HTR-8/SVneo (cell line): ENCODE results near the gene ARHGAP22.

Experiments
- DNase-seq: peaks from one replicate; pipeline ENCODE4 v3.0.0; 2011; ENCODE audit warnings: low spot score, mixed read lengths; ENCODE audit not compliant: insufficient read length
- FAIRE-seq: peaks from 2 replicates; lab custom pipeline; 2011; peaks lifted over from hg19 to GRCh38; lab: Jason Lieb, UNC

Gene ARHGAP22

DNA sequence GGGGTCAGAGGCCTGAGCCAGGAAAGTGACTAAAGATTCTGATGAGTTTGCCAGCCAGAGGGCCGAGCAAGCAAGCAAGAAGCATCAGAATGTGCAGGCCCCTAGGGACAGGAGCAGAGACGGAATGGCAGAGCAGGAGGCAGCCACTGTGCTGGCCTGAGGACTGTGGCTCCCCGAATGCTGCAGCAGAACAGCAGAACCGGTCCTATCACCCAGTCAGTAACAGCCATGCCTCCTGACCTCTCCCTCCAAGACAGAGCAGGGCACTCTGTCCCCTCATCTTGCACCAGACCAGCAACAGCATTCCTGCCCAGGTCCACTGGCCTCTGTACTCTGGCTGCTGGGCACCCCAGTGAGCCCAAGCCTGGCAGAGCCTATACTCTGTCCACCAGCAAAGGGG lies 85.9 kb downstream of the ARHGAP22 start:
- DNase-seq: no peak
- FAIRE-seq: no peak

DNA sequence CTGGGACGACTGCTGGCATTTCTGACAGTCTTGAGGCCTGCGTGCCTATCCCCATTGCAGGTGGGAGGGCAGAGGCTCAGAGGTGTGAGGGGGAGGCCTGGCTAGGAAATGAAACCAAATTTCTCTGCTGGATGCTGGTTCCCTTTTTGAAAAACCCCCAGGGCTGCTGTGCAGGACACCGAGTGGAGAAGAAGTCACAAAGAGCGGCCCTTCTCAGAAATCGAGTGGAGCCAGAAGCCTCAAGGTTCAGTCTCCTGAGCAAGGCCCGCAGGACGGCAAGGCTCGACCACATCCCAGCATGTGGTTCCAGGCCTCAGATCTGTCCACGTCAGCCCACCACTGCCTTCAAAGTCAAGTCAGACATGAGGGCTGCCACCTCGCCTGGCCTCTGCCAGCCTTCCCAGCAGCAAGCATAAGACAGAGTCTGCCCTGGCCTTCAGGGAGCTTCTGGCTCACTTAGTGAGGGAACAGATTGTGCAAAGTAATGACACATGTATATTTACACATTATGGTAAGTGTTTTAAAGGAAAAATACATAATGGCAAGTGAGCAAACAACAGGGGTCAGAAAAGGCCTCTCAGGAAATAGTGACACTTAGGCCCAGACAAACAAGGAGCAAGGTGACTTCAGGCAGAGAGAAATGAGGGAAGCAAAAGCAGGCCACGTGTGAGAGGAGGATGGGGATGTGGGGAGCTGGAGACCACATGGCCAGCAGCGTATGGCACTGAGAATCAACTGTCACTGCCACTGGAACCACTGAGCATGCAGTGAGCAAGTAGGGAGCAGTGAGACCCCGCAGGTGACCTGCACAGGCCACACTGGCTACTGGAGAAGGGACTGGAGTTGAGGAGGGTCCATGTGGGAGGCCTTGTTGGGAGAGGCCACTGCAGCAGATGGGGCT lies 86.7 kb downstream of the ARHGAP22 start:
- FAIRE-seq (no peak), DNase-seq (no peak)

DNA sequence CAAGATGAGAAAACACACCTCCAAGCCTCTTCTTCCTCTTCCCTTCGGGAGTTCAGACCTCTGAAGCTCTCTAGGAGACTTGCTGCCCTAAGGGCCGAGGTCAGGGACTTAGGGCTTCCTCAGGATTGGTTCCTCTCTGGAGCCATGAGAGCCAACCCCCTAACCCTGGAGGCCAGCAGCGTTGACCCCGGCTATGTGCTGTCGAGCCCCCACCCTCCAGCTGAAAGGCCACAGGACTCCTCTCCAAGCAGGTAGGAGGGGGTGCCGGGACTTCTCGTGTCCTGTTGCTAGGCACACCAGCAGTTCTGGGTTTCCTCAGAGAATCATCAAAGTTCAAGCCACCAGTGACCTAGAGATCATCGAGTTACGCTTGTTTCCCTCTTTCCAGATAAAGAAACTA lies 87.4 kb downstream of the ARHGAP22 start:
- FAIRE-seq: no peak
- no peak for DNase-seq

DNA sequence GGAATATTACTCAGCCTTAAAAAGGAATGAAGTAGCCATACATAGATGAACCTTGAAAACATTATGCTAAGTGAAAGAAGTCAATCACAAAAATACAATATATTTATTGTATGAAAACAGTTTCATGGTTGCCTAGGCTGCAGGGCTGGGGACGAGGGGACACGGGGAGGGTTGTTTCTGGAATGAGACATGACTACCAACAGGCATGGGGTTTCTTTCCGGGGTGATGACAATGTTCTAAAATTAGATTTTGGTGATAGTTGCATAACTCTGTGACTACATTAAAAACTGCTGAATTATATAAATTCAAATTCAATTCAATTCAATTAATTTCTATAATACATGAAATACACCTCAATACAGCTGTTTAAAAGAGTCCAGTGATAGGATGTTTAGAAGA lies 88.0 kb downstream of the ARHGAP22 start:
- FAIRE-seq (no peak), DNase-seq (no peak)

DNA sequence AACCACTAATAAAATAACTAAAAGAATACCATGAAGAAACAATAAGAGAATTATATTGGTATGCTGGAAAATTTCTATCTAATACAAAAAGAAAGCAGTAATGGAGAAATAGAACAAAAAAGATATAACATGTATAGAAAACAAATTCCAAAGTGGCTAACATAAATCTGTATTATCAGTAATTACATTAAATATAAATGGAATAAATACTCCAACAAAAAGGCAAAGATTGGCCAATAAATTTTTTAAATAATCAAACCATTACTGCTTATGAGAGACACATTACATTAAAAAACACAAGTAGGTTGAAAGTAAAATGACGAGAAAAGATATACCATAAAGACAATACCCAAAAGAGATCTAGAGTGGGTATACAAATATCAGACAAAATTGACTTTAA lies 90.0 kb downstream of the ARHGAP22 start:
- FAIRE-seq (no peak), DNase-seq (no peak)

DNA sequence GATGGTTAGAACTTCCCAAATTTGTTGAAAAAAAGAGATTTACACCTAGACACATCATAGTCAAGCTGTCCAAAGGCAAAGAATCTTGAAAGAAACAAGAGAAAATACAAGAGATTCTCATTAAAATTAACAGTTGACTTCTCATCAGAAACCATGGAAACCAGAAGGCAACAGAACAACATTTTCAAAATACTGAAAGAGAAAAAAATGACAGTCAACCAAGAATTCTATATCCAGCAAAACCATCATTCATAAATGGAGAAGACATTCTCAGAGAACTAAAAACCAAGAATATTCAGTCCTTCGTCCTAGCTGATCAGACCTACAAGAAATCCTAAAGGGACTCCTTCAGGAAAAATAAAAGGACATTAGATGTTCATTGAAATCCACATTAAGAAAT lies 90.6 kb downstream of the ARHGAP22 start:
- no peak for DNase-seq
- FAIRE-seq: no peak

DNA sequence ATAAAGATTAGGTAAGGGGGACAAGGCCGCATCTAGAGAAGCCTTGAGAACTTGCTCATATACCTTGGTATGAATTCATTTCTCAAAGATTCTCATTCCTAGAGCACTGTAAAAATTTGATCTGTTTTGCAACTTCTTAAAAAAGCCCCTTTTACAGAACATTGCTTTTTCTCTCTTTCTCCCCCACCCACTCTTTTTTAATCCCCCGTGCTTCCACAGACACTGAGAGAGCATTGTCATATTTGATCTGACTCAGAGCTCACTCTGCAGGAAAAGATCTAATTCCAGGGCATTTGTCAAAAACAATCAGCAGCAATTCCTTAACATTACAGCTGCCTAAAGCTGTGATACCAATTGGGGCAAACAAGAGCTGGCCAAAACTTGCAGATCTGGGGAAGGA lies 92.0 kb downstream of the ARHGAP22 start:
- no peak for FAIRE-seq
- DNase-seq: no peak

DNA sequence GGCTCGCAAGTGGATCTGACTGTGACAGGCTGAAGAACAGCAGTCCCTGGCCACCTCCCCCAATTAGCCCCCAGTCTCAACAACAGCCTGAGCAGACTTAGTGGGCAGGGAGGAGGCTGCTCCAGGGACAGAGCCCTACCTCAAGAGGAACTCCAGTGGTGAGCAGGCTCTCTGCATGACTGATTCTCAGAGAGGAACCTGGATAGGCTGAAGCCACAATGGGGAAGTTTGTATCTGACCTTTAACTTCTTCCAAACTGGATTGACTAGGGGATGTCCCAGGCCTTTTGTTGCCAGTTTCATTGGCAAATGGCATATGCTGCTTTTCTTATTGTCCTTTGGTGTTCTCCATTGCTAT lies 93.0 kb downstream of the ARHGAP22 start:
- no peak for FAIRE-seq

DNA sequence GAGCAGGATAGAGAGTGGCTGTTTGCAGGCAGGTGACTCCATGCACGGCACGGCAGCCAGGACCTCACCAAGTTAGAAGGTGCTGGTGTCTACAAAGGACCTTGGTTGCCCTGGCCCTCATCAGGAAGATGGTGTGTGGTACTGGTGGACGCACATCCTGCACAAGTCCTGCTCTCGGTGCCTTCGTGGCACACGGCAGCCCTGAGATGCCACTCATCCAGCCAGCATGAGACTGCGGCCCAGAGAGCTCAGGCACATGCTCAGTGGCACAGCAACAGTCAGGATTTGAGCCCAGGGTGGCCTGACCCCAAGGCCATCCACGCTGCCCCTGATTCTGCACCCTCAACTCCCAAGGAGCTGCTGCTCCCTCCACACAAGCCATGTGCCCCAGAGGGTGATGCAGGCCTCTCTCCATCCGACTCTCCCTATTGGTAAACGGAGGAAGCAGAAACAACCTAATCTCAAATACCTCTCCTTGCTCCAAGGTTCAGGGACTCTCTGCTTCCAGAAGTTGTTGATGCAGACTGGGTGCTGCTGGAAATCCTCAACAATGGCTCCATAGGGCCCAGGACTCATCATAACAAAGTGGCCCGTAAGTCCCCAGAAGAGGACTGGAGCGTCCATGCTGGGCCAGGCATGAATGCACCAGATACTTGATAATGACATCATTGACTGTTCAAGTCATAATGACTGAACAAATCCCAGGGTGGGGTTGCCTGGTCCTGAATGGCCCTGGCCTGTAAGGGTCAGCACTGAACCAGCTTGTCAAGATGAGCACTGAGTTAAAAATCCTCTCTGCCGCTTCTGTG lies 93.6 kb downstream of the ARHGAP22 start:
- no peak for DNase-seq
- no peak for FAIRE-seq

More for the DNA sequence above, 93.0 kb downstream of the ARHGAP22 start:
- DNase-seq: no peak

DNA sequence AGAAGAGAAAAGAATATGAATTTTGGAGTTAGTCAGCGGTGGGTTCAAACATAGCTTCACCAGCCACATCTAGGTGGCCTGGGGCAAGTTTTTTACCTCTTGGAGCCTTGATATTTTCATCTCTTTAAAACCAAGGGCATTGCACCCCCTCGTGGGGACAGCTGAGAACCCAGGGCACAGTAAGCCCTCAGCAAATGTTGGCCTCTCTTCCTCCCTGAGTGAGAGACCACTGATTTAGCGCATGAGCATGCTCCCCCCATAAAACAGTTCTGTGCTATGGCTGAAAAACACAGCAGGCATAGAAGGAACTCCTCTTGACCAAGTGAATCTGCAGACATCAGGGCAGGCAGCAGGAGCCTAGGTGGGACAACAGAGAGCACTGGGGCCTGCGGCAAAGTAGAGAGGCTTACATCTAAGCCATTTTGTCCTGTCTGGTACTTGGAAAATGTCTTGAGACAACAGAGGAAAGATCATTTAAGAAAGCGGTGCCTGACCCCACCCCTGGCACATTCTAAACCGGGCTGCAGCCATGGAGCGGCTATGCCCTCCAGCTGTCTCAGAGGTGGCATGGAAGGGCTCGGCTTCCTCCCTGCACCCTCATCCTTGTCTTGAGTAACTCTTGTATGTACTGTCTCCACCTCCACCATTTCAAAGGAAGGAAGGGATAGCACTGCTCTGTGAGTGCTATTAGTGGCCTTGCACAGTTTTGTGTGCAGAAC lies 94.7 kb downstream of the ARHGAP22 start:
- DNase-seq: peak; percentile 28
- no peak for FAIRE-seq

DNA sequence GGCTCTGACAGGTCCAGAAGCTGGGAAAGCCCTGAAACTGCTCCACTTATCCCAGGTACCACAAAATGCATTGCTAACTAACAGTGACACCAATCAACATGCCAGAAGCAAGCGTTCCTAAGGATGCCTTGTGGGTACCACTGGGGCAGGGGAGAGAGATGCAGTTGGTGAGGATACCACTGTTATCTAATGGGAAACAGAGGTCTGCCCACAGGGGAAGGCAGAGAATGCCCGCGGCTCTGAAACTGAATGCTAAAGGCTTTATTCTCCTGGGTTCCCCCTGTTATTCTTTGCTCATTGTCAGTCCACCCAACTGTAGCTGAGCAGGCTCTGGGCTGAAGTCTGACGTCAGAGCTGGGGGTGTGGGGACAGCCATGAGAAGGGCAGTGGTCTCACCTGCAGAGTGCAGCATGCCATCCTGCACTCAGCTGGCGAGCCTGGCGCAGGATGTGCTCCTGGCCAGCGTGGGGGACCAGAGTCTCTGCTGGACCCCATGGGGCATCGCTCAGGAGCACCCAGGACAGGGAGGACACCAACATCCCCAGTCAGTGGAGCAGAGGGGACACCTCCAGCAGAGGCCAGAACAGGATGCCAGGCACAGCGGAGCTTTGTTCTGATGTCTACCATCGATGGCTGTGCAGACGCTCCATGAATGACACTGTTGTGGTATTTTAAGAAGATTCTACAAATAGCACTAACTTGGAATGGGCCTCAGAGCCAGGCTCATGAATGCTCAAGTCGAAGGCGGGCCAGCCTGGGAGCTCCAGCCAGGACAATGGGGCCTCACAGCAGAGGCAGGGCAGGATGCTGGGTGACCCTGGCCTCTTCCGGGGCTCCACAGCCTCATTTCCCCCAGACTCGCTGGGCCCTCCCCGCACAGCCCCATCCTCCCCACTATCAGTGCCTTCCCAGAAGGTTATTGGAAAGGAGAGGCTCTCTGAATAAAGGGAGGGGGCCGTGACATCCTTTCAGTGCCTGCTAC lies 95.8 kb downstream of the ARHGAP22 start:
- FAIRE-seq (no peak), DNase-seq (no peak)

DNA sequence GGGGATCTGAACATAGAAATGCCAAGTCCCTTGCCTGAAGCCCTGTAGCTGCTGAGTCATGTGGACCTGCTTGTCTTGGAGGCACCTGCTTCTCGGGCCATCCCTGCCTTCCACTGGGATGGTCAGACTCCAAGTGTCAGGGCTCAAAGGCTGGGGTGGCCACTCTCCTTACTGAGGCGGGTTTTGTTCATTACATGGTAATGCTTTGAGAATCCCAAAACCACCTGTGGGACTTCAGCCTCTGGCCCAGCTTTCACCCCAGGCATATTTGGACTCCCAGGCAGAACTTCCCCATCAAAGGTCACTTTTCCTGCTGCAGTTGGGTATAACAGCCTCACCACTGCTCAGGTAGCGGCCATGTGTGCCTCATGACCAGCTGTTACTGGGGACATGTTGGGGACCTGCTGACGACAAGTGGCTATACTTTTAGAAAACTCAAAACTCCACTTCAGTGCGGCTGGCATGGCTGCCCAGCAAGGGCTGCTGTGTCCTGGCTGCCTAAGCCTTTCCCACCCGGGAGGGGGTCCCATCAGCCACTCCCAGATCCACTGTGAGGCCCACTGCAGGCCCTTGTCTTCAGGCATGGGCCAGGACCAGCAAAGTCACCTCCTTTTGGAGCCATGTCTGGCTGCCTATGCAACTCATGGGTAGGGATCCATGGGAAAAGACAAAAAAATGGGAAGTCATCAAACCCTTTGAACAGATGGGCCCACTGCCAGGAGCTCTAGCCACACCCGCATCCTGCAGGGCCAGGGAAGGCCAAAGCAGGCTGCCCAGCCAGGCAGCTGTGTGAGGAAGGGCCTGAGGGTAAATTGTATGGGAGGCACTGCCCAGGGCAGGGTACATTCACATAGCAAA lies 96.7 kb downstream of the ARHGAP22 start:
- DNase-seq (no peak), FAIRE-seq (no peak)

DNA sequence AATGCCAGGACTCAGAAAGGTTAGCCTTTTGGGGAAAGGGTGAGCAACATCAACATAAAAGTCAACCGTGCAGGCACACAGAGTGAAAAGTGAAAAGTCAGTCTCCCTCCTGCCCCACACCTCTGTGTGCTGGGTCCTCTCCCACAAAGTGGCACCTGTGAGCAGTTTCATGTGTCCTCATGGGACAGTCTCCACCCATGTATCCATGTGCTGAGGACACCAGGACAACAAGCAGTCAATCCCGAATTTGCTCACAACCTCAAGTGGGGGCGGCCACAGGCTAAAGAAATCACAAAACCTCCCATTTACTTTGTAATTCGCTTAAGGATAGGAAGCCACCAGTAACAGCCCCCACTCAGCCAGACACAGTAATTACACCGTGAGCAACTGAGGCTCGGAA lies 97.4 kb downstream of the ARHGAP22 start:
- DNase-seq (no peak), FAIRE-seq (peak; percentile 23)

DNA sequence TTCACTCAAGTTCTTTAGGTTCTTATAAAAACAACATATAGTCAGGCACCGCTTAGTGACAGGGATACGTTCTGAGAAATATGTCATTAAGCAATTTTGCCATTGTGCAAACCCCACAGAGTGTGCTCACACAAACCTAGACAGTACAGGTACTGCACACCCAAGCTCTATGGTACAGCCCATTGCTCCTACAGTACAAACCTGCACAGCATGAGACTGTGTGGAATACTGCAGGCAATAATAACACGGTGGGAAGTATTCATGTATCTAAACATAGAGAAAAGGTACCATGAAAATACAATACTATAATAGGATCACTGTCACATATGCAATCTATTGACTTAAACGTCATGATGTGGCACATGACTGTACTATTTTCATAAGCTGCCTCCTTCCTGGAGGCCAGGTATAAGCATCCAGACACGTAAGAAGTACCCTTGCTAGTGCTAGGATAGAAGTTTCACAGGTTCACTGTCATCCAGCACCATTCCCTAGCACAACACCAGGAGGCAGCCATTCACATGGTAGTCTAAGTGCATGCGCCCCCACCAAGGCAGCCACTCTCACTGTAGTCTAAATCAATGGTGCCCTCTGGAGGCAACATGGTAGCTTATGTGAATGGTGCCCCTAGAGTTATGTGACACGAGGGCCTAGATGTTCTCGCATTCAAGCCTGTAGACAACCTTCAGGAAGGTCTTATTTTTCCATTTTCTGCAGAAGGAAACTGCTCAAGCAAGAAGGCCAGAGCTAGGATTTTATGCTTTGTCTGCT lies 98.5 kb downstream of the ARHGAP22 start:
- FAIRE-seq (no peak), DNase-seq (peak; percentile 22)

DNA sequence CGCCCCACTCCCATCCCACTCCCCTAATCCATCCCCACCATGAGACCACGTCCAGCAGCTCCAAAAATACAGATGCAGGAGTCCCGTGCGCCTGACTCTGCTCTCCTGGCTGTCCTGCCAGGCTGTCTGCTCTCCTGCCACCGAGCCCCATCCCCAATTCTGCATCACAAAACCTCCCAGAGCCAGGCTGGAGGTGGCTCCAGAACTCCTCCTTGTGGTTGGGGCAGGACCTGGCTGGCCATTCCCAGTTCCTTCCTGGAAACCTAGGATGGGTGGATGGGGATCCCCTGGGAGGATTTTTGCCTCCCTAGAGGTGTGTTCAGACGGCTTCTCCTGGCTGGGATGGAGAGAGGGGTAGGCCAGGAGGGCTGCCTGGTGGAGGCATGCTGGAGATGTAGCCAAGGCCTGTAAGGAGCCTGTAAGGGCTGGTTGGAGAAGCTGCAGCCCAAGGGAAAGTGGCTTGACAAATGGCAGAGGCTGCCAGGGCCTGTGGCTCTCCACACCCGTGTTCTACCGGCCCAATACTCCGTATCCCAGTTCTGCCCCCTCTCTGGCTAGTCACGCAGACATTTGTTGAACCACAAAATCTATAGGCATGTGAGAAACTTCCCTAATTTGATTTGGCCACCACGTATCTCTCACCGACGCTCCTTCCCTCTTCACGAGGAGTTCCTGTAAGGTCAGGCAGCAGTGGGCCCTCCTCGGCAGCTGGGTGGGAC lies 99.3 kb downstream of the ARHGAP22 start:
- DNase-seq (no peak), FAIRE-seq (no peak)

DNA sequence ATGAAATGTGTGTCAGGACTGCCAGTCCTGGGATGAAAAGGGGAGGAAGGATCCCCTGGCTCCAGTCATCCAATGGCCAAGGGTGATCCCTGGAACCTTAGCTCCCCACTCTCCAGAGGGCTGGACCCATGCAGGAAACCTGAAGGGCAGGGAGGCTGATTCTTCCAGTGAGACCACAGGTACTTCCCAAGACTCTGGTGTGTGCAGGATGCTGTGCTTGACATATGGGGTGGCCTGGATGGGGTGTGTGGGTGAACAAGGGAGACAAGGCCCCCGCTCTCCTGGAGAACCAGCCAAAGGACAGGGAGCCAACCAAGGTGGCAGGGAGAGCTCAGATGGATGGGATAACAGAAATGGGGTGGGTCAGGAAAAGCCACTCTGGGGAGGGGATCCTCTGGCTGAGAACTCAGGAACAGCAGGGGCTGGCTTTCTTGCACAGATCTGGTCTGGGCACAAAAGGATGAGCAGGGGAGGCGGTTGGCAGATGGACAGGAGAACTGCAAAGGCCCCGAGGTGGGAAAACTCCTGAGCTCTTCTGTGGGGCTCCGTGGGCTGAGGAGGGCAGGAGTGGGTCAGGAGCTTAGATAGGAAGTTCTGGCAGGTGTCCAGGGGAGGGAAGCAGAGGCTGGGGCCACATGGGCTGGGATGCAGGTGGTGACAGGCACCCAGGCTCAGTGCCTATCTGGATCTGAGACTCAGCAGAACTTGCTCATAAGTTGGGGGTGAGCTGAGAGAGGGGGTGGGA lies 100.6 kb downstream of the ARHGAP22 start:
- FAIRE-seq (no peak), DNase-seq (no peak)
